Measurements from ENCODE around the gene AJM1. TPM values are rescaled to one million over a fixed set of nuclear protein-coding genes. Genes with fewer than 3 reads are reported as not detected.

The AJM1 gene
- polyA plus RNA-seq, 1 donor from 2014 or later = 0.10 TPM

GRCh38 chr9:136851941-136852663, 9.8 kb downstream of the AJM1 start, which contains the start of gene MAMDC4:
Gene MAMDC4, plus strand, starts transcription at chr9:136852346. Its CDS starts 71 bp downstream, at chr9:136852417.
- Mint-ChIP-seq H3K27ac (peak within 1 kb of the TSS in 1 of 3 donors; percentile 97), H3K4me3 (peak within 1 kb of the TSS in 1 of 4 donors; percentile 17), H3K27me3 (peaks cover 3% of the 10 kb centered on the region), H3K36me3 (no peaks in the 10 kb centered on the region), H3K4me1 (peaks cover 3 to 5% (median 5%) of the 10 kb centered on the region in 3 donors), H3K9me3 (peaks cover 0 to 2% (median 0%) of the 10 kb centered on the region in 3 donors)

- H3K36me3 Mint-ChIP-seq = no peaks in the 10 kb centered on the region
- H3K4me1 Mint-ChIP-seq = peaks cover 1 to 5% (median 2%) of the 10 kb centered on the region in 3 donors
- H3K4me3 Mint-ChIP-seq = no peak overlapping the region
- H3K9me3 Mint-ChIP-seq = peaks cover 0 to 2% (median 0%) of the 10 kb centered on the region in 3 donors
- H3K27me3 Mint-ChIP-seq = no peaks in the 10 kb centered on the region
- peak overlapping the region in 1 of 3 donors; percentile 35 for H3K27ac Mint-ChIP-seq
Observed at GRCh38 chr9:136852664-136853595, 10.7 kb downstream of the AJM1 start.

DNA sequence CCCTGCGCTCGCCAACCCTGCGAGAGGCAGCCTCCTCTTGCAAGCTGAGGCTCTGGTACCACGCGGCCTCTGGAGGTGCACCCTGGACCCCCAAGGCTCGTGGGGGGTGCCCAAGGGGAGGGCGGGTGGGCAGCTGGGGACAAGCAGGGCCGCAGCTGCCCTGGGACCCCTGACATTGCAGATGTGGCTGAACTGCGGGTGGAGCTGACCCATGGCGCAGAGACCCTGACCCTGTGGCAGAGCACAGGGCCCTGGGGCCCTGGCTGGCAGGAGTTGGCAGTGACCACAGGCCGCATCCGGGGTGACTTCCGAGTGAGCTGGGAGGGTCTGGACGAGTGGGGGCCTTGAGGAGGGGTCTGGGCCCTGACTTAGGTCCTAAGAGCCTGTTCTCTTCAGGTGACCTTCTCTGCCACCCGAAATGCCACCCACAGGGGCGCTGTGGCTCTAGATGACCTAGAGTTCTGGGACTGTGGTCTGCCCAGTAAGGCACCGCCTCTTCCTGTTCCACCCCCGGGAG, 11.4 kb downstream of the AJM1 start:
- Mint-ChIP-seq H3K27me3 (no peaks in the 10 kb centered on the region), H3K4me3 (peak overlapping the region in 1 of 4 donors; percentile 52), H3K9me3 (peaks cover 0 to 2% (median 0%) of the 10 kb centered on the region in 3 donors), H3K36me3 (no peaks in the 10 kb centered on the region), H3K4me1 (peaks cover 0 to 5% (median 2%) of the 10 kb centered on the region in 3 donors), H3K27ac (peak overlapping the region in 1 of 3 donors; percentile 60)

DNA sequence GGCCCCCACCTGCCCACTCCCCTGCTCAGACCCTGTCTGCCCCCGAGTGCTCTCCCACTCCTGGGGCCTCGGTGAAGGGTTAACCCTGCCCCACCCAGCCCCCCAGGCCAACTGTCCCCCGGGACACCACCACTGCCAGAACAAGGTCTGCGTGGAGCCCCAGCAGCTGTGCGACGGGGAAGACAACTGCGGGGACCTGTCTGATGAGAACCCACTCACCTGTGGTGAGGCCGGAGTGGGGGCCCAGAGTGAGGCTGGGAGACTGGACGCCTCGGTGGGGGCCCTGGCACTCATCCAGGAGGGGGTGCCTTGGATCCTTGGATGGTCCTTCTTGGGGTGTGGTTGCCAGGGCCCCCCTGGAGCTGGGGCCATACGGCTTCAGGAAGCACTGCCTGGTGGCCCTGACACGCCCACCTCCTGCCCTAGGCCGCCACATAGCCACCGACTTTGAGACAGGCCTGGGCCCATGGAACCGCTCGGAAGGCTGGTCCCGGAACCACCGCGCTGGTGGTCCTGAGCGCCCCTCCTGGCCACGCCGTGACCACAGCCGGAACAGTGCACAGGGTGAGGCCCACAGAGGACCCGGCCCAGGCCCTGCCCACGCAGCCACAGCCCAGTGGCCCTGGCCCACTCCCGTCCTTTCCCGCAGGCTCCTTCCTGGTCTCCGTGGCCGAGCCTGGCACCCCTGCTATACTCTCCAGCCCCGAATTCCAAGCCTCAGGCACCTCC, 12.0 kb downstream of the AJM1 start:
- H3K4me1 Mint-ChIP-seq = peaks cover 0 to under 1% (median 0%) of the 10 kb centered on the region in 3 donors
- H3K36me3 Mint-ChIP-seq = no peaks in the 10 kb centered on the region
- H3K27me3 Mint-ChIP-seq = no peaks in the 10 kb centered on the region
- H3K4me3 Mint-ChIP-seq = peak overlapping the region in 1 of 4 donors; percentile 52
- H3K27ac Mint-ChIP-seq = peak overlapping the region in 1 of 3 donors; percentile 60
- H3K9me3 Mint-ChIP-seq = no peaks in the 10 kb centered on the region

GRCh38 chr9:136854842-136855460, 12.7 kb downstream of the AJM1 start:
- H3K4me3 Mint-ChIP-seq = no peak overlapping the region
- no peaks in the 10 kb centered on the region for H3K27me3 Mint-ChIP-seq
- no peaks in the 10 kb centered on the region for H3K4me1 Mint-ChIP-seq
- H3K9me3 Mint-ChIP-seq = no peaks in the 10 kb centered on the region
- H3K27ac Mint-ChIP-seq = no peak overlapping the region
- no peaks in the 10 kb centered on the region for H3K36me3 Mint-ChIP-seq

GRCh38 chr9:136855461-136856078, 13.3 kb downstream of the AJM1 start:
- no peak overlapping the region for H3K27ac Mint-ChIP-seq
- H3K4me1 Mint-ChIP-seq = peaks cover 0 to 3% (median 0%) of the 10 kb centered on the region in 3 donors
- H3K4me3 Mint-ChIP-seq = no peak overlapping the region
- no peaks in the 10 kb centered on the region for H3K9me3 Mint-ChIP-seq
- H3K36me3 Mint-ChIP-seq = no peaks in the 10 kb centered on the region
- H3K27me3 Mint-ChIP-seq = no peaks in the 10 kb centered on the region

- H3K27ac Mint-ChIP-seq = no peak overlapping the region
- H3K4me3 Mint-ChIP-seq = no peak overlapping the region
- peaks cover 0 to 3% (median 0%) of the 10 kb centered on the region in 3 donors for H3K4me1 Mint-ChIP-seq
- no peaks in the 10 kb centered on the region for H3K27me3 Mint-ChIP-seq
- no peaks in the 10 kb centered on the region for H3K36me3 Mint-ChIP-seq
- no peaks in the 10 kb centered on the region for H3K9me3 Mint-ChIP-seq
Observed at GRCh38 chr9:136856079-136856476, 13.8 kb downstream of the AJM1 start.

- Mint-ChIP-seq H3K27ac (no peak overlapping the region), H3K27me3 (no peaks in the 10 kb centered on the region), H3K4me1 (peaks cover 0 to 3% (median 0%) of the 10 kb centered on the region in 3 donors), H3K4me3 (no peak overlapping the region), H3K9me3 (no peaks in the 10 kb centered on the region), H3K36me3 (no peaks in the 10 kb centered on the region)
Observed at GRCh38 chr9:136856541-136857141, 14.4 kb downstream of the AJM1 start.

- H3K4me1 Mint-ChIP-seq = peaks cover 0 to 3% (median 0%) of the 10 kb centered on the region in 3 donors
- no peaks in the 10 kb centered on the region for H3K36me3 Mint-ChIP-seq
- H3K27me3 Mint-ChIP-seq = no peaks in the 10 kb centered on the region
- no peak overlapping the region for H3K27ac Mint-ChIP-seq
- no peak overlapping the region for H3K4me3 Mint-ChIP-seq
- H3K9me3 Mint-ChIP-seq = no peaks in the 10 kb centered on the region
Observed at GRCh38 chr9:136857166-136857565, 14.9 kb downstream of the AJM1 start.

- no peaks in the 10 kb centered on the region for H3K9me3 Mint-ChIP-seq
- H3K4me3 Mint-ChIP-seq = no peak overlapping the region
- no peak overlapping the region for H3K27ac Mint-ChIP-seq
- H3K36me3 Mint-ChIP-seq = no peaks in the 10 kb centered on the region
- peaks cover 0 to 3% (median 0%) of the 10 kb centered on the region in 3 donors for H3K4me1 Mint-ChIP-seq
- no peaks in the 10 kb centered on the region for H3K27me3 Mint-ChIP-seq
Observed at GRCh38 chr9:136857581-136858412, 15.5 kb downstream of the AJM1 start.

DNA sequence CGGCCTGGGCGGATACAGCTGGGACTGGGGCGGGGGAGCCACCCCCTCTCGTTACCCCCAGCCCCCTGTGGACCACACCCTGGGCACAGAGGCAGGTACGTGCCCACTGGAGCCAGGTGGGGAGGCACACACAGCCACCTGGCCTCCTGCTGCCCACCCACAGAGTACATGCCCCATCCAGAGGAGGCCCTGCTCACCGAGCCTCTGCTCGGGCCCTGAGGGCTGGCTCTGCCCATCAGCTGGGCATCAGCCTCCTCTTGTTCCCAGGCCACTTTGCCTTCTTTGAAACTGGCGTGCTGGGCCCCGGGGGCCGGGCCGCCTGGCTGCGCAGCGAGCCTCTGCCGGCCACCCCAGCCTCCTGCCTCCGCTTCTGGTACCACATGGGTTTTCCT, 16.2 kb downstream of the AJM1 start:
- H3K36me3 Mint-ChIP-seq = no peaks in the 10 kb centered on the region
- no peaks in the 10 kb centered on the region for H3K9me3 Mint-ChIP-seq
- H3K27me3 Mint-ChIP-seq = no peaks in the 10 kb centered on the region
- no peak overlapping the region for H3K27ac Mint-ChIP-seq
- H3K4me1 Mint-ChIP-seq = peaks cover 0 to 3% (median 0%) of the 10 kb centered on the region in 3 donors
- H3K4me3 Mint-ChIP-seq = no peak overlapping the region

- Mint-ChIP-seq H3K27me3 (no peaks in the 10 kb centered on the region), H3K4me1 (peaks cover 0 to 4% (median 4%) of the 10 kb centered on the region in 3 donors), H3K4me3 (no peak overlapping the region), H3K9me3 (no peaks in the 10 kb centered on the region), H3K27ac (no peak overlapping the region), H3K36me3 (no peaks in the 10 kb centered on the region)
Observed at GRCh38 chr9:136858844-136859757, 16.8 kb downstream of the AJM1 start.
